Heart left ventricle (tissue), 16 donors: Measurements from ENCODE around the gene HIVEP1. TPM values are rescaled to one million over a fixed set of nuclear protein-coding genes. Genes with fewer than 3 reads are reported as not detected.
"Not testable (repeated sequence)": the region's sequence is repeated elsewhere in the genome, so short reads cannot be mapped to it uniquely, and the experiment has no call there.

Experiments used
- ATAC-seq, 4 donors: fragments of 200-7000 bp; cut with Tn5 transposase; one replicate each; pipeline ENCODE4 v1.9.1; 2020 to 2022; ENCODE audit warnings: moderate library complexity in 4 of 4, mild to moderate bottlenecking in 3 of 4, moderate number of reproducible peaks in 1 of 4
- DNase-seq, 5 donors: peaks; one replicate each; pipeline ENCODE4 v3.0.0-alpha.2; 2020
- H3K27ac ChIP-seq, 12 donors: fragments of 200-600 bp; sonication (generic) in 4 of 12; one replicate each; pipeline versions ENCODE4 v1.5.0 to v1.8.0; 2016 to 2022; ENCODE audit warnings: mild to moderate bottlenecking in 2 of 12
- H3K27me3 ChIP-seq, 9 donors: fragments of 200-600 bp; sonication (generic) in 2 of 9; one replicate each; pipeline versions ENCODE4 v1.5.1 to v1.8.0; 2016 to 2022; ENCODE audit warnings: mild to moderate bottlenecking in 3 of 9
- H3K36me3 ChIP-seq, 9 donors: fragments of 200-600 bp; sonication (generic) in 2 of 9; one replicate each; pipeline versions ENCODE4 v1.5.0 to v1.8.0; 2018 to 2022; ENCODE audit warnings: mild to moderate bottlenecking in 2 of 9
- H3K4me1 ChIP-seq, 12 donors: fragments of 200-600 bp; sonication (generic) in 4 of 12; one replicate each; pipeline versions ENCODE4 v1.5.0 to v1.8.0; 2016 to 2022; ENCODE audit warnings: mild to moderate bottlenecking in 3 of 12
- H3K4me3 ChIP-seq, 12 donors: fragments of 200-600 bp; sonication (generic) in 4 of 12; one replicate each; pipeline versions ENCODE4 v1.5.0 to v1.8.0; 2017 to 2022; ENCODE audit warnings: mild to moderate bottlenecking in 9 of 12, moderate library complexity in 4 of 12
- H3K9me3 ChIP-seq, 12 donors: fragments of 200-600 bp; sonication (generic) in 4 of 12; one replicate each; pipeline versions ENCODE4 v1.5.0 to v1.8.0; 2016 to 2022; ENCODE audit warnings: mild to moderate bottlenecking in 1 of 12
- CTCF ChIP-seq, 12 donors: fragments of 200-600 bp; sonication (generic) in 4 of 12; IDR thresholded peaks; one replicate each; pipeline versions ENCODE4 v1.5.0 to v1.8.0; 2018 to 2022; ENCODE audit warnings: antibody characterized with exemption in 12 of 12, mild to moderate bottlenecking in 5 of 12
- POLR2A ChIP-seq, 2 donors: fragments of 450-650 bp; IDR thresholded peaks; one replicate each; pipeline ENCODE4 v1.6.1; 2017; ENCODE audit warnings: antibody characterized with exemption in 2 of 2, mild to moderate bottlenecking in 2 of 2, moderate library complexity in 2 of 2
- WGBS, 4 donors: extraction: QIAGEN DNeasy Blood & Tissue Kit in 2 of 4; methylation state at CpG; one replicate each; pipeline versions ENCODE4 v1.1.5 to v1.1.7; 2013 to 2018; 5-methylcytosine and 5-hydroxymethylcytosine counted together
- intact Hi-C, 10 donors: fragments of 100-400 bp; cut with DNase I; formaldehyde crosslinking; loops; one replicate each; pipeline versions ENCODE4 v1.11.1 to v1.14.2; 2022
- polyA plus RNA-seq, 2 donors: library from polyadenylated mRNA; stranded (reverse); fragments of 200-250 nt; gene quantifications; one replicate each; pipeline ENCODE4 v1.2.3, GENCODE V29; 2013
- total RNA-seq, 9 donors: library from RNA; depleted of rRNA in 2 of 9; stranded (reverse); fragments of >200 nt in 2 of 9; fragmentation: NEBNext Ultra II Directional in 3 of 9; extraction: Animal tissue kit (Norgen Biotek cat#: 25700) in 3 of 9; gene quantifications; one replicate each; pipeline versions ENCODE4 v1.1.0 to v1.2.4, GENCODE V29; 2016 to 2023
- donor health status: ischemic (EF 13 %, LVEDD 7.1; RV severe dilation, severe dysfunction).
- donor health status: healthy with polysubstance abuse.
- donor health status: DM: no; HTN: yes; CAD: no.
- donor health status: DM: no; HTN: no; CAD: no.
- donor health status: ischemic (EF 25% LVEDD 6.9; RV normal size, moderate dysfunction).
- donor health status: ischemic (EF 25% LVEDD 5.7; RV mildly dilated, moderate dysfunction).
- donor health status: healthy.
- donor health status: DM: yes; HTN: yes; CAD: no.
- donor health status: ischemic (EF 35%, LVEDD 5.7; RV mildly dilated, moderate dysfunction).
- donor health status: nonischemic (EF 11% LVEDD 7.7; RV severe dilation, severe dysfunction).
- donor health status: DM: yes; HTN: yes; CAD: no.
- donor health status: PGD.
- donor health status: ischemic (EF 29% LVEDD 5.4; RV normal size, mild dysfunction).
- donor health status: nonischemic (EF 23%, LVEDD 6.1; RV moderate dilation, normal function).

The HIVEP1 gene
- total and polyA plus RNA-seq, 11 donors = 3.5 to 22.8 (median 12.5) TPM

GRCh38 chr6:12102350-12102749 lies 90.2 kb downstream of the HIVEP1 start:
- TF ChIP-seq CTCF (IDR thresholded peaks at IDR 0.05) (no peak), POLR2A (IDR thresholded peaks at IDR 0.05) (no peak)

GRCh38 chr6:12103158-12103557 lies 91.0 kb downstream of the HIVEP1 start:
- Histone ChIP-seq H3K4me1 (peaks cover 0 to 26% (median 7%) of the 10 kb centered on the region in 12 donors), H3K4me3 (peak overlapping the region in 3 of 12 donors; percentile 1 to 13 (median 8)), H3K9me3 (no peaks in the 10 kb centered on the region), H3K27ac (peak overlapping the region in 7 of 12 donors; percentile 19 to 60 (median 32)), H3K27me3 (no peaks in the 10 kb centered on the region), H3K36me3 (no peaks in the 10 kb centered on the region)
- intact Hi-C loops = no loop called here
- ATAC-seq (peak; percentile 81 to 90 (median 86)), DNase-seq (no peak)
- TF ChIP-seq POLR2A (IDR thresholded peaks at IDR 0.05) (no peak), CTCF (IDR thresholded peaks at IDR 0.05) (no peak)
- 49 to 70% (median 56%) methylated on average over 3 of the region's 3 CpGs for WGBS, 4 donors

More at GRCh38 chr6:12102350-12102749, 90.2 kb downstream of the HIVEP1 start:
- ATAC-seq (peak in 1 of 4 donors; percentile 61), DNase-seq (no peak)
- peak overlapping the region in 4 of 12 donors; percentile 2 to 54 (median 16) for H3K27ac ChIP-seq
- intact Hi-C loops = no loop called here
- H3K4me3 ChIP-seq = no peak overlapping the region
- WGBS, 4 donors = 93 to 94% (median 94%) methylated on average over 2 of the region's 2 CpGs
- peaks cover 0 to 26% (median 7%) of the 10 kb centered on the region in 12 donors for H3K4me1 ChIP-seq
- no peaks in the 10 kb centered on the region for H3K9me3 ChIP-seq
- no peaks in the 10 kb centered on the region for H3K36me3 ChIP-seq
- H3K27me3 ChIP-seq = no peaks in the 10 kb centered on the region

GRCh38 chr6:12105271-12105670 lies 93.2 kb downstream of the HIVEP1 start:
- ATAC-seq = no peak
- 56 to 74% (median 65%) methylated on average over 2 of the region's 2 CpGs for WGBS, 4 donors
- no peak for DNase-seq
- Histone ChIP-seq H3K4me1 (peaks cover 0 to 26% (median 8%) of the 10 kb centered on the region in 12 donors), H3K9me3 (no peaks in the 10 kb centered on the region), H3K27me3 (no peaks in the 10 kb centered on the region), H3K36me3 (peaks cover 0 to 12% (median 4%) of the 10 kb centered on the region in 9 donors), H3K4me3 (peak overlapping the region in 5 of 12 donors; percentile 8 to 22 (median 13)), H3K27ac (peak overlapping the region in 4 of 12 donors; percentile 1 to 41 (median 23))
- intact Hi-C loops = no loop called here
- no peak for TF ChIP-seq POLR2A (IDR thresholded peaks at IDR 0.05)
- no peak for TF ChIP-seq CTCF (IDR thresholded peaks at IDR 0.05)

- H3K9me3 ChIP-seq, H3K27ac ChIP-seq, H3K27me3 ChIP-seq, H3K4me3 ChIP-seq, ATAC-seq, intact Hi-C loops, DNase-seq: not testable (repeated sequence)
- H3K4me1 ChIP-seq = peaks cover 0 to 14% (median 5%) of the 10 kb centered on the region in 12 donors
- WGBS, 4 donors = 80 to 96% (median 95%) methylated on average over 2 to 31 of the region's 33 CpGs
- peaks cover 0 to 19% (median 4%) of the 10 kb centered on the region in 9 donors for H3K36me3 ChIP-seq
These were observed 96.3 kb downstream of the HIVEP1 start for GRCh38 chr6:12108376-12108775.
